CD14-positive monocyte (primary cell): ENCODE results near the gene MAGI3. TPM values are rescaled to one million over a fixed set of nuclear protein-coding genes. Genes with fewer than 3 reads are reported as not detected.

Experiments
- DNase-seq, 3 donors: peaks; one replicate each; pipeline ENCODE4 v3.0.0-alpha.2; 2011 to 2022
- H2AFZ ChIP-seq: 2 replicates; pipeline ENCODE4 v1.6.0; 2012; ENCODE audit warnings: mild to moderate bottlenecking, low read depth, low read length, inconsistent platforms; ENCODE audit not compliant: insufficient read depth, poor library complexity, severe bottlenecking
- H3K27ac ChIP-seq, 2 donors: 1 replicate in 1 of 2; 2 replicates in 1 of 2; pipeline ENCODE4 v1.5.1; 2012 to 2013; ENCODE audit warnings: low read length in 2 of 2, control low read depth in 1 of 2, inconsistent platforms in 1 of 2, low read depth in 1 of 2, mild to moderate bottlenecking in 1 of 2
- H3K27me3 ChIP-seq, 2 donors: one replicate each; pipeline versions ENCODE4 v1.6.0 to v1.6.1; 2011 to 2013; ENCODE audit warnings: low read length in 2 of 2; ENCODE audit not compliant: control insufficient read depth in 2 of 2, insufficient read depth in 2 of 2
- H3K36me3 ChIP-seq, 2 donors: replicated peaks in 1 of 2; 1 replicate in 1 of 2; 2 replicates in 1 of 2; pipeline versions ENCODE4 v1.5.1 to v1.6.1; 2012 to 2013; ENCODE audit warnings: low read length in 2 of 2, control low read depth in 1 of 2, inconsistent platforms in 1 of 2, mild to moderate bottlenecking in 1 of 2; ENCODE audit not compliant: insufficient read depth in 2 of 2, control insufficient read depth in 1 of 2
- H3K4me1 ChIP-seq, 2 donors: 1 replicate in 1 of 2; 2 replicates in 1 of 2; pipeline versions ENCODE4 v1.5.1 to v1.6.1; 2012 to 2013; ENCODE audit warnings: low read length in 2 of 2, control low read depth in 1 of 2, inconsistent platforms in 1 of 2, mild to moderate bottlenecking in 1 of 2, moderate library complexity in 1 of 2; ENCODE audit not compliant: insufficient read depth in 2 of 2, control insufficient read depth in 1 of 2
- H3K4me2 ChIP-seq: replicated peaks from 2 replicates; pipeline ENCODE3; 2012; ENCODE audit warnings: low read length, moderate library complexity, mild to moderate bottlenecking; ENCODE audit not compliant: poor library complexity, severe bottlenecking; ENCODE audit errors: extremely low read depth
- H3K4me3 ChIP-seq, 3 experiments: fragments of 200-600 bp in 1 of 3; sonication (generic) in 1 of 3; replicated peaks in 1 of 3; 1 replicate in 2 of 3; 2 replicates in 1 of 3; pipeline ENCODE4 v1.5.1; 2011 to 2013; ENCODE audit warnings: low read length in 3 of 3, mild to moderate bottlenecking in 3 of 3, control low read depth in 2 of 3, low read depth in 2 of 3, inconsistent platforms in 1 of 3, moderate library complexity in 1 of 3
- H3K79me2 ChIP-seq: 2 replicates; pipeline ENCODE4 v1.6.0; 2012; ENCODE audit warnings: mild to moderate bottlenecking, control low read depth, inconsistent platforms, low read length, moderate library complexity; ENCODE audit not compliant: insufficient read depth
- H3K9ac ChIP-seq: 2 replicates; pipeline ENCODE4 v1.6.0; 2017; ENCODE audit warnings: low read length, mild to moderate bottlenecking; ENCODE audit not compliant: insufficient read depth, poor library complexity, severe bottlenecking
- H3K9me3 ChIP-seq, 2 donors: replicated peaks in 1 of 2; 1 replicate in 1 of 2; 2 replicates in 1 of 2; pipeline versions ENCODE4 v1.5.1 to v1.6.1; 2012 to 2013; ENCODE audit warnings: low read length in 2 of 2, control low read depth in 1 of 2; ENCODE audit not compliant: control insufficient read depth in 1 of 2, insufficient read depth in 1 of 2
- H4K20me1 ChIP-seq: 2 replicates; pipeline ENCODE4 v1.6.0; 2012; ENCODE audit warnings: mild to moderate bottlenecking, low read length, control low read depth, moderate library complexity; ENCODE audit not compliant: insufficient read depth
- H3K27ac Mint-ChIP-seq, 7 donors: one replicate each; pipeline ENCODE4 v1.8.0; 2020; ENCODE audit warnings: mild to moderate bottlenecking in 7 of 7, mixed read lengths in 7 of 7, moderate library complexity in 6 of 7, inconsistent platforms in 2 of 7
- H3K27me3 Mint-ChIP-seq, 3 donors: one replicate each; pipeline ENCODE4 v1.8.0; 2021 to 2022; ENCODE audit warnings: low read depth in 3 of 3, mild to moderate bottlenecking in 3 of 3, mixed read lengths in 3 of 3, moderate library complexity in 3 of 3, inconsistent platforms in 1 of 3
- H3K36me3 Mint-ChIP-seq, 2 donors: one replicate each; pipeline ENCODE4 v1.8.0; 2020; ENCODE audit warnings: mixed read lengths in 2 of 2, inconsistent platforms in 1 of 2, mild to moderate bottlenecking in 1 of 2
- H3K4me1 Mint-ChIP-seq: one replicate; pipeline ENCODE4 v1.8.0; 2020; ENCODE audit warnings: mild to moderate bottlenecking, mixed read lengths
- H3K4me3 Mint-ChIP-seq, 2 donors: one replicate each; pipeline ENCODE4 v1.8.0; 2020; ENCODE audit warnings: mild to moderate bottlenecking in 2 of 2, mixed read lengths in 2 of 2, moderate library complexity in 1 of 2
- H3K9me3 Mint-ChIP-seq, 7 donors: one replicate each; pipeline ENCODE4 v1.8.0; 2020 to 2022; ENCODE audit warnings: mixed read lengths in 7 of 7, mild to moderate bottlenecking in 6 of 7, moderate library complexity in 6 of 7, inconsistent platforms in 2 of 7
- CTCF ChIP-seq: fragments of 200-600 bp; IDR thresholded peaks from one replicate; pipeline ENCODE4 v1.8.0; 2022; ENCODE audit warnings: antibody characterized with exemption, mild to moderate bottlenecking
- WGBS: methylation state at CpG from one replicate; pipeline ENCODE4 v1.1.5; 2013; ENCODE audit warnings: missing lambda C conversion rate; ENCODE audit not compliant: insufficient coverage; 5-methylcytosine and 5-hydroxymethylcytosine counted together
- intact Hi-C, 2 donors: fragments of 100-400 bp; cut with micrococcal nuclease; formaldehyde crosslinking; loops; one replicate each; pipeline versions ENCODE4 v1.15.0 to v1.15.1; 2023
- polyA plus RNA-seq, 3 donors: library from polyadenylated mRNA; depleted of rRNA in 1 of 3; unstranded in 2 of 3; stranded (reverse) in 1 of 3; fragments of 300-500 nt in 2 of 3; fragments of >200 nt in 1 of 3; fragmentation: Illumina TruSeq in 2 of 3; gene quantifications; 1 replicate in 2 of 3; 2 replicates in 1 of 3; pipeline ENCODE4 v1.2.3, GENCODE V29; 2012 to 2021

The MAGI3 gene
- polyA plus RNA-seq, 3 donors, result 0.36 to 0.58 (median 0.43) TPM

- no CpG with 5 or more reads among the region's 1 CpG for WGBS
- Histone ChIP-seq H3K27ac (no peak overlapping the region), H3K36me3 (no peaks in the 10 kb centered on the region), H3K4me2 (no peak overlapping the region), H3K79me2 (no peaks in the 10 kb centered on the region), H3K9ac (no peak overlapping the region), H2AFZ (no peak overlapping the region), H3K9me3 (no peaks in the 10 kb centered on the region), H4K20me1 (no peaks in the 10 kb centered on the region), H3K4me3 (no peak overlapping the region), H3K27me3 (no peaks in the 10 kb centered on the region), H3K4me1 (peaks cover 8 to 16% of the 10 kb centered on the region in 2 donors)
- DNase-seq, result no peak
- TF ChIP-seq CTCF, result no peak
- H3K9me3 Mint-ChIP-seq, result peaks cover 0 to 2% (median 0%) of the 10 kb centered on the region in 7 donors
- H3K27ac Mint-ChIP-seq, result no peak overlapping the region
- peaks cover 1 to 4% of the 10 kb centered on the region in 2 donors for H3K36me3 Mint-ChIP-seq
- no peak overlapping the region for H3K4me3 Mint-ChIP-seq
- H3K27me3 Mint-ChIP-seq, result peaks cover 0 to 3% (median 2%) of the 10 kb centered on the region in 3 donors
- intact Hi-C loops, result loop anchor here in 1 of 2 donors (10.0 kb wide), 1 partner anchor 526 kb away; no protein-coding TSS in a partner anchor
- H3K4me1 Mint-ChIP-seq, result peaks cover 22% of the 10 kb centered on the region
These were observed 280.3 kb downstream of the MAGI3 start for GRCh38 chr1:113670650-113671049.

- intact Hi-C loops, result loop anchor here in 1 of 2 donors (10.0 kb wide), 1 partner anchor 528 kb away; no protein-coding TSS in a partner anchor
- Histone ChIP-seq H3K4me3 (no peak overlapping the region), H4K20me1 (no peaks in the 10 kb centered on the region), H2AFZ (no peak overlapping the region), H3K27me3 (no peaks in the 10 kb centered on the region), H3K79me2 (no peaks in the 10 kb centered on the region), H3K36me3 (no peaks in the 10 kb centered on the region), H3K4me2 (no peak overlapping the region), H3K4me1 (peaks cover 10 to 11% of the 10 kb centered on the region in 2 donors), H3K9ac (no peak overlapping the region), H3K27ac (no peak overlapping the region), H3K9me3 (no peaks in the 10 kb centered on the region)
- H3K9me3 Mint-ChIP-seq, result no peaks in the 10 kb centered on the region
- no peak overlapping the region for H3K4me3 Mint-ChIP-seq
- peaks cover 0 to 4% (median 3%) of the 10 kb centered on the region in 3 donors for H3K27me3 Mint-ChIP-seq
- WGBS, result no CpG with 5 or more reads among the region's 4 CpGs
- no peak for TF ChIP-seq CTCF
- no peak for DNase-seq
- peaks cover 17% of the 10 kb centered on the region for H3K4me1 Mint-ChIP-seq
- no peak overlapping the region for H3K27ac Mint-ChIP-seq
- H3K36me3 Mint-ChIP-seq, result peaks cover 1 to 2% of the 10 kb centered on the region in 2 donors
These were observed 282.2 kb downstream of the MAGI3 start for GRCh38 chr1:113672491-113672890.
